SK-N-SH (cell line): Measurements from ENCODE around the gene KIF6. TPM values are rescaled to one million over a fixed set of nuclear protein-coding genes. Genes with fewer than 3 reads are reported as not detected.

ENCODE experiments used
- CTCF ChIA-PET: fragments of 300-600, 350-600 bp; formaldehyde crosslinking; extraction: SDS; loops from one replicate; lab custom pipeline; 2021; lab: Yijun Ruan, JAX
- POLR2A ChIA-PET: fragments of 350-600 bp; sonication (Branson Sonifier 250); formaldehyde crosslinking; extraction: SDS; loops from one replicate; lab custom pipeline; 2020; ENCODE audit warnings: antibody characterized with exemption, inconsistent platforms; lab: Yijun Ruan, JAX
- DNase-seq: peaks from one replicate; pipeline ENCODE4 v3.0.0; 2012
- H2AFZ ChIP-seq: fragments of 200-600 bp; sonication (generic); 2 replicates; pipeline ENCODE4 v1.8.1; 2016; ENCODE audit warnings: antibody characterized with exemption, mild to moderate bottlenecking, low read depth
- H3F3A ChIP-seq: fragments of 200-600 bp; sonication (generic); replicated peaks from 2 replicates; pipeline ENCODE3; 2016; ENCODE audit warnings: antibody characterized with exemption, mild to moderate bottlenecking; ENCODE audit not compliant: insufficient read depth
- H3K27ac ChIP-seq, 2 experiments: fragments of 200-500 bp in 1 of 2; fragments of 200-600 bp in 1 of 2; sonication (Bioruptor generic) in 1 of 2; sonication (generic), shearing (Covaris generic) in 1 of 2; 2 replicates each; pipeline versions ENCODE4 v1.5.1 to v1.6.1; 2014 to 2016; ENCODE audit warnings: low read depth in 2 of 2, inconsistent platforms in 1 of 2, low read length in 1 of 2, mild to moderate bottlenecking in 1 of 2, mixed read lengths in 1 of 2
- H3K27me3 ChIP-seq: fragments of 200-600 bp; sonication (generic), shearing (Covaris generic); 2 replicates; pipeline ENCODE4 v1.6.1; 2016; ENCODE audit warnings: mixed run types; ENCODE audit not compliant: insufficient read depth
- H3K36me3 ChIP-seq, 2 experiments: fragments of 200-500 bp in 1 of 2; fragments of 200-600 bp in 1 of 2; sonication (Bioruptor generic) in 1 of 2; sonication (generic) in 1 of 2; replicated peaks in 1 of 2; 2 replicates each; pipeline versions ENCODE3 to v1.5.1; 2014 to 2016; ENCODE audit warnings: low read length in 1 of 2, mild to moderate bottlenecking in 1 of 2; ENCODE audit not compliant: insufficient read depth in 2 of 2, control insufficient read depth in 1 of 2
- H3K4me1 ChIP-seq, 2 experiments: fragments of 200-500 bp in 1 of 2; fragments of 200-600 bp in 1 of 2; sonication (Bioruptor generic) in 1 of 2; sonication (generic), shearing (Covaris generic) in 1 of 2; 2 replicates each; pipeline versions ENCODE4 v1.5.1 to v1.6.1; 2014 to 2016; ENCODE audit warnings: low read depth in 1 of 2, low read length in 1 of 2, mixed run types in 1 of 2; ENCODE audit not compliant: insufficient read depth in 2 of 2, control insufficient read depth in 1 of 2
- H3K4me2 ChIP-seq: fragments of 200-600 bp; sonication (generic), shearing (Covaris generic); 2 replicates; pipeline ENCODE4 v1.6.1; 2017; ENCODE audit warnings: mixed run types
- H3K4me3 ChIP-seq, 2 experiments: fragments of 200-500 bp in 1 of 2; fragments of 200-600 bp in 1 of 2; sonication (Bioruptor generic) in 1 of 2; sonication (generic), shearing (Covaris generic) in 1 of 2; 2 replicates each; pipeline versions ENCODE4 v1.5.1 to v1.8.1; 2014 to 2016; ENCODE audit warnings: low read depth in 2 of 2, inconsistent platforms in 1 of 2, low read length in 1 of 2, mild to moderate bottlenecking in 1 of 2, mixed read lengths in 1 of 2, moderate library complexity in 1 of 2
- H3K79me2 ChIP-seq: fragments of 200-600 bp; sonication (generic); 2 replicates; pipeline ENCODE4 v1.8.1; 2017; ENCODE audit warnings: mild to moderate bottlenecking; ENCODE audit not compliant: insufficient read depth
- H3K9ac ChIP-seq: fragments of 200-600 bp; sonication (generic); 2 replicates; pipeline ENCODE4 v1.6.1; 2017; ENCODE audit warnings: mixed run types
- H3K9me2 ChIP-seq: fragments of 200-600 bp; sonication (generic); 2 replicates; pipeline ENCODE4 v1.6.1; 2017; ENCODE audit warnings: mixed run types
- H3K9me3 ChIP-seq: fragments of 200-600 bp; sonication (generic); 2 replicates; pipeline ENCODE4 v1.6.1; 2017; ENCODE audit warnings: mixed run types, mild to moderate bottlenecking, moderate library complexity
- H4K20me1 ChIP-seq: fragments of 200-600 bp; sonication (generic); 2 replicates; pipeline ENCODE4 v1.6.1; 2017; ENCODE audit warnings: mild to moderate bottlenecking, mixed run types; ENCODE audit not compliant: insufficient read depth
- ELF1 ChIP-seq: IDR thresholded peaks from 2 replicates; pipeline ENCODE4 v1.4.0; 2012
- EP300 ChIP-seq, 2 experiments: IDR thresholded peaks; 2 replicates each; pipeline versions ENCODE4 v1.4.0 to v1.6.1; 2012; ENCODE audit warnings: borderline replicate concordance in 1 of 2, low read depth in 1 of 2, low read length in 1 of 2
- FOXM1 ChIP-seq: IDR thresholded peaks from 2 replicates; pipeline ENCODE4 v1.4.0; 2012; ENCODE audit warnings: low read depth, mild to moderate bottlenecking
- GABPA ChIP-seq: IDR thresholded peaks from 2 replicates; pipeline ENCODE4 v1.4.0; 2012; ENCODE audit warnings: low read depth, mild to moderate bottlenecking
- IRF3 ChIP-seq: fragments of 150-350 bp; IDR thresholded peaks from 2 replicates; pipeline ENCODE4 v1.6.1; 2016; ENCODE audit warnings: mild to moderate bottlenecking, low read depth, low read length
- MXI1 ChIP-seq: IDR thresholded peaks from 2 replicates; pipeline ENCODE4 v1.6.1; 2012; ENCODE audit warnings: mild to moderate bottlenecking, low read depth, low read length, improper control_type of control experiment
- POLR2AphosphoS5 ChIP-seq: IDR thresholded peaks from 2 replicates; pipeline ENCODE4 v1.6.1; 2012; ENCODE audit warnings: low read depth, low read length
- RCOR1 ChIP-seq: fragments of 150-350 bp; IDR thresholded peaks from 2 replicates; pipeline ENCODE4 v1.6.1; 2017; ENCODE audit warnings: antibody characterized with exemption, low read length
- REST ChIP-seq: IDR thresholded peaks from 2 replicates; pipeline ENCODE4 v1.6.1; 2012; ENCODE audit warnings: mild to moderate bottlenecking, low read depth, low read length, moderate library complexity
- RXRA ChIP-seq: IDR thresholded peaks from 2 replicates; pipeline ENCODE4 v1.4.0; 2012; ENCODE audit warnings: low read depth, mild to moderate bottlenecking, borderline replicate concordance
- SMC3 ChIP-seq: IDR thresholded peaks from 2 replicates; pipeline ENCODE4 v1.6.1; 2012; ENCODE audit warnings: low read depth, low read length, improper control_type of control experiment
- TCF12 ChIP-seq: IDR thresholded peaks from 2 replicates; pipeline ENCODE4 v1.4.0; 2012
- USF1 ChIP-seq: IDR thresholded peaks from 2 replicates; pipeline ENCODE4 v1.4.0; 2012; ENCODE audit warnings: low read depth, borderline replicate concordance
- YY1 ChIP-seq: IDR thresholded peaks from 2 replicates; pipeline ENCODE4 v1.4.0; 2012; ENCODE audit warnings: low read depth, mild to moderate bottlenecking
- WGBS: methylation state at CpG from one replicate; pipeline ENCODE4 v1.1.6; 2017; ENCODE audit warnings: low lambda C conversion rate; 5-methylcytosine and 5-hydroxymethylcytosine counted together
- polyA plus RNA-seq, 3 experiments: library from polyadenylated mRNA; depleted of rRNA; stranded (reverse); fragments of >200 nt; gene quantifications; 2 replicates each; pipeline ENCODE4 v1.2.3, GENCODE V29; 2012
- TF ChIP-seq, protein P1 (sequence below): IDR thresholded peaks from 2 replicates; pipeline ENCODE4; 2012

The KIF6 gene
- polyA plus RNA-seq, 1 of the 3 experiments (the other 2 are of a cell fraction), result 0.13 TPM

DNA sequence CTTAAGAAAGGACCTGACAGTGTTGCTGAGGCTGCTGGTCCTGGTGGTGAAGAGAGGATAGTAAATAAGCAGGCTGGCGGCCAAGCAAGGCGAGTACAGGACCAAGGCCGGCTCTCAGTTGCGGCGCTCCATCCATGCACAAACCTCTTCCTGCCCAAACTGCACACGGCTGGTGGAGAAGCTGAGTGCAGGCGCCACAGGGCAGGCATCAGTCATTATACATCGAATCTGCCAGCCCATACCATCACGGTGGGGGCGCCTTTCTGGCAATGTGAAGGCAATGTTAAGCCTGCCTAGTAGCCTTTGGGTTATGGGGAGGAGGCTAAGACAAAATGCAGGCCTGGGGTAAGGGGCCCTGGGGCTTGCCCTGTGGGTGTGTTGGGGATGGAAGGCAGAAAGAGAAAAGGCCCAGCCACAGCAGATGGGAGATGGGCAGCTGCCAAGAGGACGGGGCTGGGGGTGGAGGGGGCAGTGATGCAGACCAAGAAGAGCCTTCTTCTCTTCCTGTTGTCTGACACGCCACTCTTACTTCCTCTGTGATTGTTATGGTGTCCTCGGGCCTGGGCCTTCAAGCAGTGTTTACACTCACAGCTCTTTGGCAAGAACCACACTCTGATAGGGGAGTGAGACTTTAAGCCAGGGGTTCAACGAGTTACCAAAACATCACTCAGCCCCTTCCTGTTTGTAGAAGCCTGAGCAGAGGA, 382.4 kb downstream of the KIF6 start (continued):
- no peak for TF ChIP-seq REST

GRCh38 chr6:39341937-39342336, 383.3 kb downstream of the KIF6 start:
- ChIA-PET POLR2A (no interaction called here), CTCF (interaction anchor here (1.2 to 3.3 kb wide), 4 partner anchors 14 to 167 kb away, joined by 3 to 11 read pairs (median 4); no protein-coding TSS in a partner anchor)
- Histone ChIP-seq H3F3A (no peaks in the 10 kb centered on the region), H3K4me2 (no peak overlapping the region), H3K27ac (no peak overlapping the region), H3K9me2 (no peaks in the 10 kb centered on the region), H3K27me3 (no peaks in the 10 kb centered on the region), H2AFZ (no peak overlapping the region), H3K9me3 (no peaks in the 10 kb centered on the region), H3K4me3 (no peak overlapping the region), H3K36me3 (no peaks in the 10 kb centered on the region), H3K4me1 (peaks cover 0 to 23% of the 10 kb centered on the region in 2 experiments; a peak in 1 of 4 replicates), H3K79me2 (no peaks in the 10 kb centered on the region), H4K20me1 (no peaks in the 10 kb centered on the region), H3K9ac (no peak overlapping the region)
- no peak for DNase-seq
- WGBS, result 85% methylated on average over 5 of the region's 5 CpGs
- TF ChIP-seq RXRA (no peak), FOXM1 (no peak), ELF1 (no peak), RCOR1 (no peak), POLR2AphosphoS5 (no peak)

DNA sequence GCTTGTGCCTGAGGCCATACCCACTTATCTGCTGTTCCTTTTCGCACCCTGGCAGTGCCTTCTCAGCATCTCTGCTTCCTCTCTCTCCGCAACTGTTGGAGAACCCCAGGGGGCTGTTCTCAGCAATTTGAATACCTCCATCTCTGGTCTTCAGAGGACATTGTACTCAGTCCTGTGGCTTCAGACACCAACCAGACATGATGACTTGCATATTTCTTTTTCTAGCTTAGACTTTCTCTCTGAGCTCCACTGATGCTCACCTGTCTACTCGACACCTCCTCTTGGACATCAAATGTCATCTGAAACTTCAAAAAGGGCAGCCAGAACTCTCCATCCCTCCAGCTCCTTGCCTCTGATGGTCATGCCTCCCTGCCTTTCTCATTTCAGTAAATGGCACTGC, 383.9 kb downstream of the KIF6 start:
- H3K9ac ChIP-seq, result no peak overlapping the region
- H3K9me2 ChIP-seq, result no peaks in the 10 kb centered on the region
- H3K4me2 ChIP-seq, result no peak overlapping the region
- ChIA-PET CTCF (interaction anchor here (1.2 to 3.3 kb wide), 7 partner anchors 12 to 552 kb away, joined by 3 to 11 read pairs (median 5); no protein-coding TSS in a partner anchor), POLR2A (no interaction called here)
- no peak overlapping the region for H3K27ac ChIP-seq
- no peaks in the 10 kb centered on the region for H3F3A ChIP-seq
- no peaks in the 10 kb centered on the region for H3K9me3 ChIP-seq
- no peaks in the 10 kb centered on the region for H3K36me3 ChIP-seq
- WGBS, result 27% methylated on average over 3 of the region's 3 CpGs
- no peaks in the 10 kb centered on the region for H3K79me2 ChIP-seq
- no peak overlapping the region for H2AFZ ChIP-seq
- peaks cover 0 to 26% of the 10 kb centered on the region in 2 experiments; a peak in 1 of 4 replicates for H3K4me1 ChIP-seq
- H3K4me3 ChIP-seq, result no peak overlapping the region
- no peaks in the 10 kb centered on the region for H3K27me3 ChIP-seq
- DNase-seq, result no peak
- no peaks in the 10 kb centered on the region for H4K20me1 ChIP-seq
- no peak for TF ChIP-seq MXI1
- no peak for TF ChIP-seq IRF3
- TF ChIP-seq USF1, result no peak
- TF ChIP-seq EP300 (IDR thresholded peaks at IDR 0.05; ENCODE audit: borderline replicate concordance in 1 of 2, low read depth in 1 of 2, low read length in 1 of 2), result no peak
- TF ChIP-seq SMC3, result no peak
- TF ChIP-seq TCF12, result no peak
- TF ChIP-seq GABPA, result no peak
- no peak for TF ChIP-seq REST
- no peak for TF ChIP-seq YY1
- TF ChIP-seq, protein P1, sequence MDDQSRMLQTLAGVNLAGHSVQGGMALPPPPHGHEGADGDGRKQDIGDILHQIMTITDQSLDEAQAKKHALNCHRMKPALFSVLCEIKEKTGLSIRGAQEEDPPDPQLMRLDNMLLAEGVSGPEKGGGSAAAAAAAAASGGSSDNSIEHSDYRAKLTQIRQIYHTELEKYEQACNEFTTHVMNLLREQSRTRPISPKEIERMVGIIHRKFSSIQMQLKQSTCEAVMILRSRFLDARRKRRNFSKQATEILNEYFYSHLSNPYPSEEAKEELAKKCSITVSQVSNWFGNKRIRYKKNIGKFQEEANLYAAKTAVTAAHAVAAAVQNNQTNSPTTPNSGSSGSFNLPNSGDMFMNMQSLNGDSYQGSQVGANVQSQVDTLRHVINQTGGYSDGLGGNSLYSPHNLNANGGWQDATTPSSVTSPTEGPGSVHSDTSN, result no peak
